Neural crest cell (in vitro differentiated cells): ENCODE data around the gene ZDHHC14. TPM values are rescaled to one million over a fixed set of nuclear protein-coding genes. Genes with fewer than 3 reads are reported as not detected.

Experiments used
- DNase-seq: peaks from one replicate; pipeline ENCODE4 v3.0.0; 2021; ENCODE audit warnings: low read depth, mixed read lengths, low spot score
- H3K27ac Mint-ChIP-seq: one replicate; pipeline ENCODE4 v1.8.0; 2021; ENCODE audit warnings: mild to moderate bottlenecking, mixed read lengths; ENCODE audit not compliant: unreplicated experiment
- H3K27me3 Mint-ChIP-seq: 2 replicates; pipeline ENCODE4 v1.8.0; 2021; ENCODE audit warnings: low read depth, mild to moderate bottlenecking, mixed read lengths
- H3K36me3 Mint-ChIP-seq: 2 replicates; pipeline ENCODE4 v1.8.0; 2021; ENCODE audit warnings: low read depth, mild to moderate bottlenecking, mixed read lengths
- H3K4me1 Mint-ChIP-seq: 2 replicates; pipeline ENCODE4 v1.8.0; 2021; ENCODE audit warnings: mixed read lengths
- H3K4me3 Mint-ChIP-seq: one replicate; pipeline ENCODE4 v1.8.0; 2021; ENCODE audit warnings: mild to moderate bottlenecking, mixed read lengths
- H3K9me3 Mint-ChIP-seq: 2 replicates; pipeline ENCODE4 v1.8.0; 2021; ENCODE audit warnings: mixed read lengths
- total RNA-seq: library from RNA; stranded (reverse); gene quantifications from 2 replicates; pipeline ENCODE4 v1.2.1, GENCODE V29; 2021
- TF ChIP-seq, protein P1 (sequence below): fragments of 200-600 bp; sonication (generic); conservative IDR thresholded peaks from 2 replicates; pipeline ENCODE4 v1.5.0; 2021; ENCODE audit warnings: antibody characterized with exemption, mild to moderate bottlenecking

Gene ZDHHC14
- total RNA-seq, 1 donor from 2014 or later: 5.3 TPM

DNA sequence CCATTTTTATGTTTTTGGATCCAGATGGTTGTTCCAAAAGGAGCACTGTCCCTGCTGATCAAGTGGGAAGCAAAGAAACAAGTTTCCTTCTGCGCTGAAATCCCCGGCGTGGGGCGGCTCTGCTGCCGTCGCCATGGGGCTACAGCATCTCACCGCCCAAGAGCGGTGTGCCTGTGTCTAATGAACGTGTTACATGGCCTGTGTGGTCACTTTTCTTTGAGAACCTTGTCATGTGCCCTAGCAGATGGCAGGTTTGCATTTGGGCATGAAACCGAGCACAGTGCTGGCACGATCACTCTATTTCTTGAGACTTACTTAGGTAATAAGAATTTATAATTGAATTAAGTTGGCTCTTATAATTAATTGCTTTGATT is 51.9 kb downstream of the ZDHHC14 start:
- Mint-ChIP-seq H3K4me3 (no peak overlapping the region), H3K27ac (no peak overlapping the region), H3K36me3 (peaks cover 2% of the 10 kb centered on the region), H3K9me3 (no peaks in the 10 kb centered on the region), H3K27me3 (peaks cover 32% of the 10 kb centered on the region), H3K4me1 (peaks cover 25% of the 10 kb centered on the region)
- DNase-seq: no peak
- TF ChIP-seq, protein P1, sequence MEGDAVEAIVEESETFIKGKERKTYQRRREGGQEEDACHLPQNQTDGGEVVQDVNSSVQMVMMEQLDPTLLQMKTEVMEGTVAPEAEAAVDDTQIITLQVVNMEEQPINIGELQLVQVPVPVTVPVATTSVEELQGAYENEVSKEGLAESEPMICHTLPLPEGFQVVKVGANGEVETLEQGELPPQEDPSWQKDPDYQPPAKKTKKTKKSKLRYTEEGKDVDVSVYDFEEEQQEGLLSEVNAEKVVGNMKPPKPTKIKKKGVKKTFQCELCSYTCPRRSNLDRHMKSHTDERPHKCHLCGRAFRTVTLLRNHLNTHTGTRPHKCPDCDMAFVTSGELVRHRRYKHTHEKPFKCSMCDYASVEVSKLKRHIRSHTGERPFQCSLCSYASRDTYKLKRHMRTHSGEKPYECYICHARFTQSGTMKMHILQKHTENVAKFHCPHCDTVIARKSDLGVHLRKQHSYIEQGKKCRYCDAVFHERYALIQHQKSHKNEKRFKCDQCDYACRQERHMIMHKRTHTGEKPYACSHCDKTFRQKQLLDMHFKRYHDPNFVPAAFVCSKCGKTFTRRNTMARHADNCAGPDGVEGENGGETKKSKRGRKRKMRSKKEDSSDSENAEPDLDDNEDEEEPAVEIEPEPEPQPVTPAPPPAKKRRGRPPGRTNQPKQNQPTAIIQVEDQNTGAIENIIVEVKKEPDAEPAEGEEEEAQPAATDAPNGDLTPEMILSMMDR: no peak

DNA sequence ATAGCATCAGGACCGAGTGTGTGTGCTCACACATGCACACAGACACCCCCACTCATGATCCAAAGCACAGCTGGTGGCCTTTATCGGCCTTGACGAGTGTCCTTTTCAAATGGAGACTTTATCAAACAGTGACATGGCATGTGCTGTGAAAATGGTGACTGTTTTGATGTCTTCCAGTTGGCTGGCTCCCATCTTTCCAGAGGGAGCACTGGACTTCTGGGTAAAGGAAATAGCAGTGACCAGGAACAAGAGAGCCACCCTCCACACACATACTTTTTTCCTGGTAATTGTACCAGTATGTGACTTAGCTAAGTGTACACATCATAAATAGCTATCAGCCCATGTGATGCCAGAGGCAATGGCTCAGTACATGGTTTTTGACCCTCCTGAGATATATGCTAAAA is 52.7 kb downstream of the ZDHHC14 start:
- no peak overlapping the region for H3K27ac Mint-ChIP-seq
- peaks cover 2% of the 10 kb centered on the region for H3K36me3 Mint-ChIP-seq
- H3K4me1 Mint-ChIP-seq: peaks cover 25% of the 10 kb centered on the region
- no peak overlapping the region for H3K4me3 Mint-ChIP-seq
- no peak for DNase-seq
- TF ChIP-seq, protein P1: no peak
- peaks cover 35% of the 10 kb centered on the region for H3K27me3 Mint-ChIP-seq
- no peaks in the 10 kb centered on the region for H3K9me3 Mint-ChIP-seq

DNA sequence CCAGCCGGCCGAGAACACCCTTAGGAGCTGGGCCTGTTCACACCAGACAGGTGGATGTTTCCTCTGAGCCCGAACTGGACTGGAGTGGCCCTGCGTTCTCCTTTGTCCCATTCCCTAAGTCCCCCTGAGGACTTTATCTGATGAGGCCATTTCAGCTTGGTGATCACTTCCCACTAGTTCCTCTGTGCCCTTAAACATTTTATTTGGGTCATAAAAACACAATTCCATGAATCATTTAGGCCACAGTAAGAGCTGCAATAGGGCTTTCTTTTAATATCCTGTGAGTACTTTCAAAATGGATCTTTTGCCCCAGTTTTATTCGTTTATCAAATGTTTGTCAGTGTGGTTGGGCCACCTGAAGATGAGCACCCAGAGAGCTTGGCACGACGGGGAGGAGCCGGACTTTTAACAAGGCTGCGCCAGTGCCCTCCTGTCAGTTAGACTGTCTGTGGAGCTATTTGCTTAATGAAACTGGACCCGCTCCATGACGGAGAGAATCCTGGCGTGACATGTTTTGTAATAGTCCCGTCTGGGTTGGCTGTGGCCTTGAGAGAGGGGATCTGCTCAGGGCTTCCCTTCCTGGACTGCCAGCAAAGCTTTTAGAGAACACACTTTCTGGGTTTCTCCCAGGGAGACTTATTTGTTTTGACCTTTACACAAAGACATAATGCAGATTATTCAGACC is 53.5 kb downstream of the ZDHHC14 start:
- Mint-ChIP-seq H3K27ac (peak overlapping the region; percentile 8), H3K4me1 (peaks cover 25% of the 10 kb centered on the region), H3K9me3 (no peaks in the 10 kb centered on the region), H3K4me3 (no peak overlapping the region), H3K27me3 (peaks cover 36% of the 10 kb centered on the region), H3K36me3 (peaks cover 2% of the 10 kb centered on the region)
- DNase-seq: no peak
- TF ChIP-seq, protein P1: no peak

DNA sequence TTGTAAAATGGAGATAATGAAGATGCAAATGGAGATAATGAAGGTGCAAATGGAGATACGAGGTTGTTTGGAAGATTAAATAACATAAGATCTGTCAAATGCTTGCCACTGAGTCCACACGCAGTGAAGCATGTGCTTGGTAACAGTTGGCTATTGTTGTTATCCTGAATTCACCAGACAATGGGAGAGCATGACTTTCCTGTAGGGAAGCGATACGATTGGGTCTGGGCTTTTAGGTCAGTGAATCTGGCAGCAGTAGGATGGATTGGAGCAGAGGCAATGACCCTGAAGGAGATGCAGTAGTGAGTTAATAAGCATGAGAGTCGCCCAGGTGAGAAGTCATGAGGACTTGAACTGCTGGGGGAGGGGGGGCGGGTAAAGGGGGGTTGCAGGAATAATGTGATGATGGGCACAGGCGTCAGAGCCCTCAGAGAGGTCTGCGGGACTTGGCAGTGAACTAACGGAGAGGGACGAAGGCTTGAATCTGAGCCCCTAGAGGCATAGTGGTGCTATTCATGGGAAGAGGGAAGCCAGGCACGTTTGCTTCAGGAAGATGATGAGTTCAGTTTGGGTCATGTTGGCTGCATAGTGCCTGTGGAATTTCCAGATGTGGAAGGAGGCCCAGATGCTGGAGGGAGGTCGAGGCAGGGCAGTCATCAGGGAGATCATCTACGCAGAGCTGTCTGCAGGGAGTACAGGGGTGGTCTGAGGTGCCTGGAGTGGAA is 55.4 kb downstream of the ZDHHC14 start:
- DNase-seq: no peak
- H3K36me3 Mint-ChIP-seq: peaks cover 2% of the 10 kb centered on the region
- TF ChIP-seq, protein P1: no peak
- no peaks in the 10 kb centered on the region for H3K9me3 Mint-ChIP-seq
- peaks cover 25% of the 10 kb centered on the region for H3K4me1 Mint-ChIP-seq
- no peak overlapping the region for H3K4me3 Mint-ChIP-seq
- H3K27me3 Mint-ChIP-seq: peaks cover 39% of the 10 kb centered on the region
- no peak overlapping the region for H3K27ac Mint-ChIP-seq

DNA sequence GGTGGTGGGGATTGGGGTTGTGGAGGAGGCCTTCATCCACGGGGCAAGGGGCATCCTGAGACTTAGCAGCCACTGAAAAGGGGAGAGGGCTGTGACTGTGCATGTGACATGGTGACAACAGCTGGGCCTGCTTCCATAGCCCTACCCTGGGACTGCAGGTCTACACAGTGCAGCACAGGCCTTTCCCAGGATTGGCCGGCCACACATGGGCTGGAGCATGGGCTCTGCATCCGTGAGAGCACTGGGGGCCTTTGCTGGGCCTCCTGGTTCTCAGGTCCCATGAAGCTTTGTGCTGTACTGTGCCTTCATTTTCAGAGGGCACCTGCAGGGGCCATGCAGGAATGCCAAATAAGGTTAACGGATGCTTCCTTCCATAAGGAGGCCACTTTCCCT is 56.0 kb downstream of the ZDHHC14 start:
- peaks cover 25% of the 10 kb centered on the region for H3K4me1 Mint-ChIP-seq
- no peak for DNase-seq
- H3K36me3 Mint-ChIP-seq: peaks cover 2% of the 10 kb centered on the region
- H3K9me3 Mint-ChIP-seq: no peaks in the 10 kb centered on the region
- peaks cover 44% of the 10 kb centered on the region for H3K27me3 Mint-ChIP-seq
- TF ChIP-seq, protein P1: no peak
- H3K4me3 Mint-ChIP-seq: no peak overlapping the region
- H3K27ac Mint-ChIP-seq: no peak overlapping the region
